C4-2B (cell line): ENCODE results near the gene MYO1G.

ENCODE experiments used
- ZFX ChIP-seq: fragments of 450-650 bp; IDR thresholded peaks from 2 replicates; pipeline ENCODE4 v1.6.1; 2017
- TF ChIP-seq, protein P1 (sequence below): fragments of 450-650 bp; conservative IDR thresholded peaks from 2 replicates; pipeline ENCODE4 v1.5.1; 2017; ENCODE audit warnings: mild to moderate bottlenecking

GRCh38 chr7:44998153-44998871 is 19.5 kb upstream of the MYO1G start:
- TF ChIP-seq, protein P1, sequence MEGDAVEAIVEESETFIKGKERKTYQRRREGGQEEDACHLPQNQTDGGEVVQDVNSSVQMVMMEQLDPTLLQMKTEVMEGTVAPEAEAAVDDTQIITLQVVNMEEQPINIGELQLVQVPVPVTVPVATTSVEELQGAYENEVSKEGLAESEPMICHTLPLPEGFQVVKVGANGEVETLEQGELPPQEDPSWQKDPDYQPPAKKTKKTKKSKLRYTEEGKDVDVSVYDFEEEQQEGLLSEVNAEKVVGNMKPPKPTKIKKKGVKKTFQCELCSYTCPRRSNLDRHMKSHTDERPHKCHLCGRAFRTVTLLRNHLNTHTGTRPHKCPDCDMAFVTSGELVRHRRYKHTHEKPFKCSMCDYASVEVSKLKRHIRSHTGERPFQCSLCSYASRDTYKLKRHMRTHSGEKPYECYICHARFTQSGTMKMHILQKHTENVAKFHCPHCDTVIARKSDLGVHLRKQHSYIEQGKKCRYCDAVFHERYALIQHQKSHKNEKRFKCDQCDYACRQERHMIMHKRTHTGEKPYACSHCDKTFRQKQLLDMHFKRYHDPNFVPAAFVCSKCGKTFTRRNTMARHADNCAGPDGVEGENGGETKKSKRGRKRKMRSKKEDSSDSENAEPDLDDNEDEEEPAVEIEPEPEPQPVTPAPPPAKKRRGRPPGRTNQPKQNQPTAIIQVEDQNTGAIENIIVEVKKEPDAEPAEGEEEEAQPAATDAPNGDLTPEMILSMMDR = no peak
- TF ChIP-seq ZFX = no peak
